GM03348 (cell line): ENCODE data around the gene SPA17.

ENCODE experiments used
- DNase-seq: peaks from one replicate; pipeline ENCODE4 v3.0.0; 2012; ENCODE audit warnings: low spot score

SPA17 gene

DNA sequence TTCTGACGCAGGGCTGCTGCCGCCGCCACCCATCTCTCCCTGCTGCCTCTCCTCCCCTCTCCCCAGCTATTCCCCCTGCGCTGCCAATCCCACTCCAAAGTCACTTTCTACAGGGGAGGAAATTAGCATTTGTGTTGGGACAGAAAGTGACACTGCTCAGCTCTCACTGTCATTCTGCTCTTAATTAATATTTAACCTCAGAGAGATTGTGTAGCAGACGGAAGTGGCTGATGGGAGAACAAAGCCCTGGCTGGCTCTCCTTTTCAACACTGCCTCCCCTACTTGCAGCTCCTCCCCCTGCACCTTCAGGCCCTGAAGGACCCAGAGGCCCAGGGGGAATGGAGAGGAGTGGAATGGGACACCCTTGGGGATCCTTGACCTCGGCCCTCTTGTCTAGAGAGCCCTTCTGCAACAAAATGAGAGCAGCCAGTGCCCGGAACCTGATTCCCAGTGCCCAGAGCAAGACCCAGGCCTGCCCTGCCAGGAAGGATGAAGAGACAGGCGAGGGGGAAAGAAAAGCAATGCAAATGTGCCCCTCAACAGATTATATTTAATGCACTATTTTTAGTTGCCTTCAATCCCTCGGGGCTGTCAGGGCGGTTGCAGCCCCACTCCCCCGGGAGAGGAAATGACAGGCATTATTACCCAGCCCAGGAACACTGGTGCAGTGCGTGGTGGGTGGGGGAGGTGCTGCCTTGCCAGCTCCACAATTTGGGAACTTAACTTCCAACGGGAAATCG, 51.4 kb downstream of the SPA17 start:
- no peak for DNase-seq

- DNase-seq = peak; percentile 38
Observed at GRCh38 chr11:124725719-124726105, 52.0 kb downstream of the SPA17 start.

DNA sequence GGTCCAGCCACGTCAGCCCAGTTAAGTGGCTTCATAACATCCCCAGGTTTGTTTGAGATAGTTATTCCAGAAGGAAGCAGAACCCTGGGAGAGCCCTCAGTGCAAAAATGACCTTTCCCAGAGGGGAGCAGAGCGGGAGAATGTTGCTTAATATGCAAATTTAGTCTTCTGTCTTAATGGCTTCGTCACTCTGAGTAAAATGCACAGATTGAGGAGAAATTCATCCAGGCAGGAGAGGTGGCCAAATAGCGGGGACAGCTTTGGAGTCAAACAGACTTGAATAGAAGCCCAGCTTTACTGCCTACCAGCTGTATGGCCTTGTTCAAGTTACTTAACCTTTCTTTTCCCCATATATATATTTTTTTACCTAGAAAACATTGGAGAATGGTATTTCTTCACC, 53.8 kb downstream of the SPA17 start:
- no peak for DNase-seq

DNA sequence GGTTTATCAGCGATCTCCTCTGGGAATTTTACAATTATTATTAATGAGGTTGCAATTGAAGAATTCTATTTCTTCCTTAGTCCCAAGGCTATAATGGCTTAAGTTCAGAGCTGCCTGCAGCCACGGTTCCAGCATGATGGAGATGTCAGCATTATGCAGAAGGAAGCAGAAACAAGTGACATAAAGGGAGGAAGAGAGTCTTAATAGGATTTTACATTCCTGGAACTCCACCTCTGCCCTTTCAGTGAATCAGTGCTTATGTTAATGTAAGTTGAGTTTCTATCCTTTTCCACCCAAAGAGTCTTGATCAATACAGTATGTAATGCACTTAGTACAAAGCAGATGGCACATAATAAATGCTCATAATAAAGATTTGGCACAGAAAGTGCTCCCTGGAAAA, 54.4 kb downstream of the SPA17 start:
- no peak for DNase-seq

GRCh38 chr11:124729571-124729970, 55.9 kb downstream of the SPA17 start:
- DNase-seq = no peak

GRCh38 chr11:124732230-124732629, 58.5 kb downstream of the SPA17 start:
- DNase-seq = no peak

DNA sequence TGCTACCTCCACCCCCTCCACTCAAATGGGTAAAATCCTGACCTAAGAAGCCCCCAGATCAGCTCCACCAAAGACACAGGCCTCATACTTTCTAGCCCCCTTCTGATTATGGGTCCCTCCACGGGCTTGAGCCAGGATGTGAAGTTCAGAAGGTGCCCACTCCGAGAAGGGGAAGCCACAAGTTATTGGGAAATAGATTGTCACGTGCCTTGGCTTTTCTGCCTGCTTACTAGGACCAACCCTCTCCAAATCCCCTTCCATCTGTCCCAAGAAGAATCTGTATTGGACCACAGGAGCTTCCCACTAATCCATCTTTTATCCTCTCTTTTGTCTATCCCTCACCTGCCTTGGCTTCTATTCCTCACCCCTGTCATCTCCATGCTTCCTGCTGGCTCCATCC, 63.0 kb downstream of the SPA17 start:
- DNase-seq = no peak

DNA sequence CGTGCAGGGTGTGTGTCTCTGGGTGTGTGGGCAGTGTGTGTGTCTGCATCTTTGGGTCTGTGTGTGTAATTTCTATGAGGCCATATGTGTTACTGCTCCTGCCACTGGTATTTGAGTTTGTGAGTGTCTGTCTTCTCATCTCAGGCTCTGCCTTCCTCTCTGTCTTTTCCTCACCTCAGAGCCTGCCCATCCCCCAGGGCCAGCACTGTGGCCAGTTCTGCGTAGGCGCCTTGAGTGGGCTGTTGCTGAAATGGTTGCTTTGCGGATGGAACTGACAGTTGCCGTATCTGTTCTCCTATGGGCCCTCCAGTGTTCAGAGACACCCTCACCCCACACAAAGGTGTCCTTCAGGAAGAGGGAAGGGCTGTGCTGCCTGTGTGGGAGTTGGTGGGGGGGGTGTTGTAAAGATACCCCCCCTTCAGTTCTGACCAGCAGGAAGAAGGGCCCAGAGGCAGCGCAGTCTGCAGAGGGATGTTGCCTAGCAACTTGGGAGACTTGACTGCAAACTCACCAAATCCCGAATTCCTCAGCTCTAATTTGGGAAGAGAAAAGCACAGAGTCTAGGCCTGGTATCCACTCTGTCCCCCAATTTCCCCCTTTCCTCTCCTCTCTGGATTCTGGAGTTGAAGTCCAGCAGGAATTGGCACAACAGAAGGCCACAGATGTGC, 64.1 kb downstream of the SPA17 start:
- DNase-seq = no peak

DNA sequence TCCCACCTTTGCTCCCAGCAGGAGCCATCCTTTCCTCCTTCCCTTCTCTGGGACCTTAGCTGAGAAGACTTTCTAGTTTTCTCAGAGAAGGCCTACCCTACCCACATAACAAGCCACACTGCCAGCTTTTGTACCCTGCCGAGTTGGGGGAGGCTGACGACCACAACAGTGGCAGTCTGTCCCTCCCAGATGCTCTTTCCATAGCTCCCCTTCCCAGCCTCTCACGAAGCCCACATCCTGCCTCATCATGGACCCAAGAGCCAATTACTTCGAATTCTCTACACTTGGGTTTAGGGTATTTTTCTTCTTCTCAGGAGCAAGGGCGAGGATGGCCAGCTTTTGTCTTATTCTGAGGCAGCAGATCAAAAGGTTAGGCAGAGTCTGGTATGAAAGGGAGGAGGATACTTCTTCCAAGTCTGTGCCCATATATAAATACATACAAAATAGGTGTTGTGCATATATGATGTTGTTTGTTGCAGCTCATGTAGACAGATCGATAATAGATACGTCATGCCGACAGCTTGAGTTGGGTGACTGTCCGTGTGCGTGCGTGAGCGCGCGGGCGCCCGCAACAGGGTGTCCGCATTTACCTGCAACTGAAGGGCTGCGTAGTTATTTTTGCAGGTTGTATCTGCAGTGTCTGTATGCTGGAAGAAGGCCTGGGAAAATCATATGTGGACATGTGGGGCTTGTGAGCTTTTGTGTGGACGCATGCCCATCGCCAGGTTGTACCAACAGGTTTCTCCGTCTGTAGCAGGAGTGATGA, 65.2 kb downstream of the SPA17 start:
- no peak for DNase-seq

DNA sequence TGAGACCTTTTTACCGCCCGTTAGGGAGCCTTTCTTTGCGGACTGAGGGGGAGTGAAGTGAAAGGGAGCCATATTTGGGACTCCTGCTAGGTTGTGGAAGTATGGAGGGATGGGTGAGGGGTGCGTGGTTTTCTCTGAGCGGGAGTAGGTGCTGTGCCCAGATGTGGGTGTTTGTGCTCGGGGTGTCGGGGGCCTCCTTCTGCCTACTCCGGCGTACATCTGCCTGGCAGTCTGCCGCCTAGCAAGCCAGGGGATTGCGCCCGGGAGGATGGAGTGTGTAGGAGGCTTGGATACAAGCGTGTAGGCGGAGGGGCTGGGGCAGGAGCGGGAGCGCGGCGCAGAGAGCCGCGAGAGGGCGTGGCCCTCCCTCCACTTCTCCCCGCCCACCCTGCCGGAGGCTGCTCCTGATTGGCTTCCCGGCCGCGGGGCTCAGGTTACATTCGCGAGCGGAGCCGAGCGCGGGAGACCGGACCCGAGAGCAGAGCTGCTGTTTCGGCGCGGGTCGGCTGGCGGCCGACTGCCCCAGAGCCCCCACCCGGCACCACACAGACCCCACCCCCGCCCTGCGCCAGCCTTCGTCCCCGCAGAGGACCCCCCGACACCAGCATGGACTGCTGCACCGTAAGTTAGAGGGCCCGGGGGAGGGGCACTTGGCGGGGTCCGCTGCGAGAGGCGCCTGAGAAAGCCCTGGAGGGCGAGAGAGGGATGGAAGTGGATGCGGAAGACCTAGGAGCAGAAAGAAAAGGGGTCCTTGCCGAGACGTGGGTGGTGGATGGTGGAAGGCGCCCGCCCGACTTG, 66.0 kb downstream of the SPA17 start, which contains the start of gene NRGN:
Gene NRGN, plus strand, starts transcription at position 464 of the 798 bp plus-strand sequence. Its CDS starts 143 bp downstream, at position 607.
- DNase-seq = peak; percentile 98

- no peak for DNase-seq
Observed at GRCh38 chr11:124740277-124740882, 66.7 kb downstream of the SPA17 start.

- DNase-seq = no peak
Observed at GRCh38 chr11:124742555-124742954, 68.9 kb downstream of the SPA17 start.

DNA sequence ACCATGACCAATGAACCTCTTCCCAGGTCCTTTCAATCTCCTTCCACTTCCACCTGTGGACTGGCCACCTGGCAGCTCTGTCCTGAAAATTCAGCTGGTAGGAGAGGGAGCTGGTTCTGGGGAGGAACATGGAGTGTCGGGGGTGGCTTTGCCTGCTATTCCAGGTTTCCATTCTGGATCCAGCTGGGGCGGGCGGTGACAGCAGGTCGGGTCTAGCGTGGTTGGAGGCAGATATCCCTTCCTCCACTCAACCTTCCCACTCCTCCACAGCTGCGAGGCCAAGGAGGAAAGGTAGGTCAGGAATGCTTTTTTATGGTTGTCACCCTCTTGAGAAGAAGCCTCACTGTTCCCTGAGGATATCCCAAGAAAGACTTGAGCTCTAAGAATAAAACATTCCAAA, 69.3 kb downstream of the SPA17 start:
- no peak for DNase-seq

DNA sequence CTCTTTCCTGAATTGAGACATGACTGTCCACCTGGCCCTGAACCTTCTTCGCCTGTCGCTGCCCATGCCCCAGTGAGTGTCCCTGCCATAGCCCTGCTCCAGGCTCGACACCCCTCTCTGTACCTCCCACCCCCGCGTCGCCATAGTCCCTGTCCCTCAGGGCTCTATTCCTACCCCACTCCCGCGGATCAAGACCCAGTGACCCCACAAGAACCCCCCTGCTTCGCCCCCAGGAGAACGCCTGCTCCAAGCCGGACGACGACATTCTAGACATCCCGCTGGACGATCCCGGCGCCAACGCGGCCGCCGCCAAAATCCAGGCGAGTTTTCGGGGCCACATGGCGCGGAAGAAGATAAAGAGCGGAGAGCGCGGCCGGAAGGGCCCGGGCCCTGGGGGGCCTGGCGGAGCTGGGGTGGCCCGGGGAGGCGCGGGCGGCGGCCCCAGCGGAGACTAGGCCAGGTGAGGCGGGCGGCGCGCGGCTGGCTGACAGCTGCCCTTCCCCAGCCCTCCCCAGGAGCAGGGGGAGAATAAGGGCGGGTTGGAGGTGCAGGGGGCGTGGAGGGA, 71.6 kb downstream of the SPA17 start:
- no peak for DNase-seq

DNA sequence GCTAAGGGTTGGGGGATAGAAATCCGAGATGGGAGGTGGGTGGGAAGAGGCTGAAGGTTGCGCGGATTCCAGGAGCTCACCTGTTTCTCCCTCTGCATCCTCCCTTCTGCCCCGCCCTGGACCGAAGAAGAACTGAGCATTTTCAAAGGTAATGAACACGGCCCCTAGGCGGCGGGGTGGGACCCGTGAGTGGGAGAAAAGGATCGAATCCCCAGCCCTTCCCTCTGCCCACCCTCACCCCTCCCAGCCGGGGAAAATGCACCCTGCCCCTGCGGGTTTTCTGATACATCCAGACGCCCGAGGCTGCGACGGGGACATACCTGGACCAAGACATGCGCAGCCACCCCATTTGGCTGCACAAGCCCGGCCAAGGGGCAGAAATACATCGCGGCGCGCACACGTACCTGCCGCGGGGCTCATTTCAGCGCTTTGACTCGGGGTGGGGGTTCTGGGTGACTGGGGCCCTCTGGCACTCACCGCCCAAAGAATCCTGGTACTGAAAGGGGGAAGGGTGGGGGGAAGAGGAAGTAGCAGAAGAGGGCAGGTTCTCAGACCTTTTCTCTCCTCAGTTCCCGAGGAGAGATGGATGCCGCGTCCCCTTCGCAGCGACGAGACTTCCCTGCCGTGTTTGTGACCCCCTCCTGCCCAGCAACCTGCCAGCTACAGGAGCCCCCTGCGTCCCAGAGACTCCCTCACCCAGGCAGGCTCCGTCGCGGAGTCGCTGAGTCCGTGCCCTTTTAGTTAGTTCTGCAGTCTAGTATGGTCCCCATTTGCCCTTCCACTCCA, 72.3 kb downstream of the SPA17 start:
- no peak for DNase-seq

DNA sequence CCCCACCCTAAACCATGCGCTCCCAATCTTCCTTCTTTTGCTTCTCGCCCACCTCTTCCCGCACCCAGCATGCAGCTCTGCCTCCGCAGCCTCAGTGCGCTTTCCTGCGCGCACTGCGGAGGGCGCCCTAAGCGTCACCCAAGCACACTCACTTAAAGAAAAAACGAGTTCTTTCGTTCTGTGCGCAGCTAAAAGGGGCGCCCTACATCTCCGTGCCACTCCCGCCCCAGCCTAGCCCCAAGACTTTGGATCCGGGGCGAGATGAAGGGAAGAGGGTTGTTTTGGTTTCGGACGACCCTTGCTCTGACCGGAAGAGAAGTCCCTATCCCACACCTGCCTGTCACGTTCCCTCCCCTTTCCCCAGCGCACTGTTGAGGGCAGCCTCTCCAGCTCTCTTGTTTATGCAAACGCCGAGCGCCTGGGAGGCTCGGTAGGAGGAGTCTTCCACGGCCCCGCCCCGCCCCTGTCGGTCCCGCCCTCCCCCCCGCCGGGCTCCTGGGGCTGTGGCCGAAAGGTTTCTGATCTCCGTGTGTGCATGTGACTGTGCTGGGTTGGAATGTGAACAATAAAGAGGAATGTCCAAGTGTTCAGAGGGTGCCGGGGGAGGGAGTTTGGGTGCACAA, 73.0 kb downstream of the SPA17 start:
- DNase-seq = peak; percentile 91
